GM23338 (cell line): ENCODE results near the gene ARHGEF19. TPM values are rescaled to one million over a fixed set of nuclear protein-coding genes. Genes with fewer than 3 reads are reported as not detected.

Source experiments
- ATAC-seq: fragments of 200-7000 bp; cut with Tn5 transposase; 3 replicates; pipeline ENCODE4 v1.9.1; 2020
- DNase-seq: peaks from one replicate; pipeline ENCODE4 v3.0.0-alpha.2; 2015; ENCODE audit warnings: low spot score
- H2AFZ ChIP-seq: fragments of 200-600 bp; sonication (generic); 2 replicates; pipeline ENCODE4 v1.8.0; 2016; ENCODE audit warnings: antibody characterized with exemption, mild to moderate bottlenecking, moderate library complexity
- H3F3A ChIP-seq: fragments of 200-600 bp; sonication (generic); replicated peaks from 2 replicates; pipeline ENCODE4 v1.8.0; 2017; ENCODE audit warnings: antibody characterized with exemption, mixed run types, low read depth
- H3K27ac ChIP-seq: fragments of 200-600 bp; sonication (generic); 2 replicates; pipeline ENCODE4 v1.6.1; 2016; ENCODE audit warnings: low read depth
- H3K27me3 ChIP-seq: fragments of 200-600 bp; sonication (generic); 2 replicates; pipeline ENCODE4 v1.8.0; 2016; ENCODE audit warnings: mild to moderate bottlenecking, mixed run types, moderate library complexity; ENCODE audit not compliant: insufficient read depth
- H3K36me3 ChIP-seq: fragments of 200-600 bp; sonication (generic); 2 replicates; pipeline ENCODE4 v1.8.0; 2016; ENCODE audit warnings: mild to moderate bottlenecking; ENCODE audit not compliant: insufficient read depth
- H3K4me1 ChIP-seq: fragments of 200-600 bp; sonication (generic); 2 replicates; pipeline ENCODE4 v1.8.0; 2016; ENCODE audit warnings: mild to moderate bottlenecking, moderate library complexity; ENCODE audit not compliant: insufficient read depth
- H3K4me2 ChIP-seq: fragments of 200-600 bp; sonication (generic); 2 replicates; pipeline ENCODE4 v1.7.1; 2017; ENCODE audit warnings: mixed run types
- H3K4me3 ChIP-seq: fragments of 200-600 bp; sonication (generic); 2 replicates; pipeline ENCODE4 v1.6.1; 2016; ENCODE audit warnings: mixed run types
- H3K79me2 ChIP-seq: fragments of 200-600 bp; sonication (generic); replicated peaks from 2 replicates; pipeline ENCODE4 v1.8.0; 2017; ENCODE audit warnings: mild to moderate bottlenecking; ENCODE audit not compliant: insufficient read depth
- H3K9me2 ChIP-seq: fragments of 200-600 bp; sonication (generic); 2 replicates; pipeline ENCODE4 v1.8.0; 2017; ENCODE audit not compliant: insufficient read depth
- H4K20me1 ChIP-seq: fragments of 200-600 bp; sonication (generic); replicated peaks from 2 replicates; pipeline ENCODE4 v1.8.0; 2017; ENCODE audit warnings: mild to moderate bottlenecking; ENCODE audit not compliant: insufficient read depth
- H3K27ac Mint-ChIP-seq: 2 replicates; pipeline ENCODE4 v1.8.0; 2020; ENCODE audit warnings: inconsistent platforms, mild to moderate bottlenecking, moderate library complexity, mixed read lengths
- H3K27me3 Mint-ChIP-seq: 3 replicates; pipeline ENCODE4 v1.8.0; 2022; ENCODE audit warnings: low read depth, mild to moderate bottlenecking, moderate library complexity, mixed read lengths, inconsistent platforms; ENCODE audit not compliant: insufficient read depth, poor library complexity
- H3K36me3 Mint-ChIP-seq: 3 replicates; pipeline ENCODE4 v1.8.0; 2021; ENCODE audit warnings: low read depth, mild to moderate bottlenecking, inconsistent platforms, moderate library complexity, mixed read lengths
- H3K4me1 Mint-ChIP-seq: 3 replicates; pipeline ENCODE4 v1.8.0; 2020; ENCODE audit warnings: mild to moderate bottlenecking, inconsistent platforms, mixed read lengths
- H3K4me3 Mint-ChIP-seq: 3 replicates; pipeline ENCODE4 v1.8.0; 2021; ENCODE audit warnings: moderate library complexity, mild to moderate bottlenecking, inconsistent platforms, mixed read lengths
- H3K9me3 Mint-ChIP-seq: 3 replicates; pipeline ENCODE4 v1.8.0; 2020; ENCODE audit warnings: moderate library complexity, mild to moderate bottlenecking, inconsistent platforms, mixed read lengths
- CTCF ChIP-seq, 2 experiments: fragments of 200-600 bp in 1 of 2; sonication (generic) in 1 of 2; conservative IDR thresholded peaks; 2 replicates each; pipeline versions ENCODE4 v1.5.1 to v1.6.1; 2016 to 2017; ENCODE audit warnings: antibody characterized with exemption in 2 of 2, low read depth in 2 of 2, mild to moderate bottlenecking in 2 of 2, moderate library complexity in 1 of 2
- polyA plus RNA-seq: library from polyadenylated mRNA; unstranded; fragments of >200 nt; fragmentation: Nextera tagmentation; extraction: Ambion mirVana; gene quantifications from 2 replicates; pipeline ENCODE4 v1.2.1, GENCODE V29; 2016
- total RNA-seq: library from RNA; depleted of rRNA; stranded (reverse); fragments of >200 nt; shearing (Covaris generic); gene quantifications from 2 replicates; pipeline ENCODE4 v1.2.3, GENCODE V29; 2014
- TF ChIP-seq, protein P1 (sequence below): fragments of 250-450 bp; sonication (Bioruptor Pico); IDR thresholded peaks from 2 replicates; pipeline ENCODE4 v1.5.0; 2020; ENCODE audit warnings: mild to moderate bottlenecking, moderate library complexity

ARHGEF19 gene
- total and polyA plus RNA-seq, 2 experiments from 2014 or later, result 19.5 to 46.4 TPM

GRCh38 chr1:16178596-16179497 is 33.6 kb downstream of the ARHGEF19 start (continued):
- TF ChIP-seq, protein P1, sequence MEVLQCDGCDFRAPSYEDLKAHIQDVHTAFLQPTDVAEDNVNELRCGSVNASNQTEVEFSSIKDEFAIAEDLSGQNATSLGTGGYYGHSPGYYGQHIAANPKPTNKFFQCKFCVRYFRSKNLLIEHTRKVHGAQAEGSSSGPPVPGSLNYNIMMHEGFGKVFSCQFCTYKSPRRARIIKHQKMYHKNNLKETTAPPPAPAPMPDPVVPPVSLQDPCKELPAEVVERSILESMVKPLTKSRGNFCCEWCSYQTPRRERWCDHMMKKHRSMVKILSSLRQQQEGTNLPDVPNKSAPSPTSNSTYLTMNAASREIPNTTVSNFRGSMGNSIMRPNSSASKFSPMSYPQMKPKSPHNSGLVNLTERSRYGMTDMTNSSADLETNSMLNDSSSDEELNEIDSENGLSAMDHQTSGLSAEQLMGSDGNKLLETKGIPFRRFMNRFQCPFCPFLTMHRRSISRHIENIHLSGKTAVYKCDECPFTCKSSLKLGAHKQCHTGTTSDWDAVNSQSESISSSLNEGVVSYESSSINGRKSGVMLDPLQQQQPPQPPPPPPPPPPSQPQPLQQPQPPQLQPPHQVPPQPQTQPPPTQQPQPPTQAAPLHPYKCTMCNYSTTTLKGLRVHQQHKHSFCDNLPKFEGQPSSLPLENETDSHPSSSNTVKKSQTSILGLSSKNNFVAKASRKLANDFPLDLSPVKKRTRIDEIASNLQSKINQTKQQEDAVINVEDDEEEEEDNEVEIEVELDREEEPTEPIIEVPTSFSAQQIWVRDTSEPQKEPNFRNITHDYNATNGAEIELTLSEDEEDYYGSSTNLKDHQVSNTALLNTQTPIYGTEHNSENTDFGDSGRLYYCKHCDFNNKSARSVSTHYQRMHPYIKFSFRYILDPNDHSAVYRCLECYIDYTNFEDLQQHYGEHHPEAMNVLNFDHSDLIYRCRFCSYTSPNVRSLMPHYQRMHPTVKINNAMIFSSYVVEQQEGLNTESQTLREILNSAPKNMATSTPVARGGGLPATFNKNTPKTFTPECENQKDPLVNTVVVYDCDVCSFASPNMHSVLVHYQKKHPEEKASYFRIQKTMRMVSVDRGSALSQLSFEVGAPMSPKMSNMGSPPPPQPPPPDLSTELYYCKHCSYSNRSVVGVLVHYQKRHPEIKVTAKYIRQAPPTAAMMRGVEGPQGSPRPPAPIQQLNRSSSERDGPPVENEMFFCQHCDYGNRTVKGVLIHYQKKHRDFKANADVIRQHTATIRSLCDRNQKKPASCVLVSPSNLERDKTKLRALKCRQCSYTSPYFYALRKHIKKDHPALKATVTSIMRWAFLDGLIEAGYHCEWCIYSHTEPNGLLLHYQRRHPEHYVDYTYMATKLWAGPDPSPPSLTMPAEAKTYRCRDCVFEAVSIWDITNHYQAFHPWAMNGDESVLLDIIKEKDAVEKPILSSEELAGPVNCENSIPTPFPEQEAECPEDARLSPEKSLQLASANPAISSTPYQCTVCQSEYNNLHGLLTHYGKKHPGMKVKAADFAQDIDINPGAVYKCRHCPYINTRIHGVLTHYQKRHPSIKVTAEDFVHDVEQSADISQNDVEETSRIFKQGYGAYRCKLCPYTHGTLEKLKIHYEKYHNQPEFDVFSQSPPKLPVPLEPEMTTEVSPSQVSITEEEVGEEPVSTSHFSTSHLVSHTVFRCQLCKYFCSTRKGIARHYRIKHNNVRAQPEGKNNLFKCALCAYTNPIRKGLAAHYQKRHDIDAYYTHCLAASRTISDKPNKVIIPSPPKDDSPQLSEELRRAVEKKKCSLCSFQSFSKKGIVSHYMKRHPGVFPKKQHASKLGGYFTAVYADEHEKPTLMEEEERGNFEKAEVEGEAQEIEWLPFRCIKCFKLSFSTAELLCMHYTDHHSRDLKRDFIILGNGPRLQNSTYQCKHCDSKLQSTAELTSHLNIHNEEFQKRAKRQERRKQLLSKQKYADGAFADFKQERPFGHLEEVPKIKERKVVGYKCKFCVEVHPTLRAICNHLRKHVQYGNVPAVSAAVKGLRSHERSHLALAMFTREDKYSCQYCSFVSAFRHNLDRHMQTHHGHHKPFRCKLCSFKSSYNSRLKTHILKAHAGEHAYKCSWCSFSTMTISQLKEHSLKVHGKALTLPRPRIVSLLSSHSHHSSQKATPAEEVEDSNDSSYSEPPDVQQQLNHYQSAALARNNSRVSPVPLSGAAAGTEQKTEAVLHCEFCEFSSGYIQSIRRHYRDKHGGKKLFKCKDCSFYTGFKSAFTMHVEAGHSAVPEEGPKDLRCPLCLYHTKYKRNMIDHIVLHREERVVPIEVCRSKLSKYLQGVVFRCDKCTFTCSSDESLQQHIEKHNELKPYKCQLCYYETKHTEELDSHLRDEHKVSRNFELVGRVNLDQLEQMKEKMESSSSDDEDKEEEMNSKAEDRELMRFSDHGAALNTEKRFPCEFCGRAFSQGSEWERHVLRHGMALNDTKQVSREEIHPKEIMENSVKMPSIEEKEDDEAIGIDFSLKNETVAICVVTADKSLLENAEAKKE (CRISPR knock-in tag), result no peak

- H3K9me2 ChIP-seq, result no peaks in the 10 kb centered on the region
- Mint-ChIP-seq H3K27me3 (peaks cover 22% of the 10 kb centered on the region), H3K4me1 (peaks cover 29% of the 10 kb centered on the region), H3K4me3 (no peak overlapping the region), H3K9me3 (no peaks in the 10 kb centered on the region), H3K27ac (no peak overlapping the region), H3K36me3 (no peaks in the 10 kb centered on the region)
- DNase-seq, result no peak
- H3K36me3 ChIP-seq, result no peaks in the 10 kb centered on the region
- H4K20me1 ChIP-seq, result no peaks in the 10 kb centered on the region
- H3K4me1 ChIP-seq, result peaks cover 8% of the 10 kb centered on the region; the same call in 1 of the 2 replicates
- no peak for ATAC-seq
- H3K4me3 ChIP-seq, result no peak overlapping the region
- no peak for TF ChIP-seq CTCF (conservative IDR thresholded peaks at IDR 0.05; ENCODE audit: low read depth in 2 of 2)
- no peak overlapping the region for H3K4me2 ChIP-seq
- H3F3A ChIP-seq, result no peaks in the 10 kb centered on the region; the same call in 1 of the 2 replicates
- no peaks in the 10 kb centered on the region for H3K27me3 ChIP-seq
- no peak overlapping the region for H2AFZ ChIP-seq
- no peak overlapping the region for H3K27ac ChIP-seq
- H3K79me2 ChIP-seq, result no peaks in the 10 kb centered on the region
Measured at GRCh38 chr1:16177306-16177705, 35.1 kb downstream of the ARHGEF19 start.
